ENCODE data around the gene STAB1. TPM values are rescaled to one million over a fixed set of nuclear protein-coding genes. Genes with fewer than 3 reads are reported as not detected.

STAB1 gene
- total RNA-seq, 1 donor from 2014 or later = 0.46 TPM

GRCh38 chr3:52572221-52572620 is 77.1 kb downstream of the STAB1 start:
- no peaks in the 10 kb centered on the region for H3K27me3 Mint-ChIP-seq
- TF ChIP-seq CTCF (IDR thresholded peaks at IDR 0.05; ENCODE audit: unreplicated experiment) = no peak
- no peaks in the 10 kb centered on the region for H3K9me3 Mint-ChIP-seq (ENCODE audit: low read depth)
- no peak for DNase-seq (ENCODE audit: low spot score, unreplicated experiment)
- H3K4me3 Mint-ChIP-seq (ENCODE audit: low read depth) = no peak overlapping the region
- no peak overlapping the region for H3K27ac Mint-ChIP-seq
- H3K4me1 Mint-ChIP-seq (ENCODE audit: low read depth) = no peaks in the 10 kb centered on the region
- peaks cover 29% of the 10 kb centered on the region for H3K36me3 Mint-ChIP-seq (ENCODE audit: insufficient read depth)

Other genes with a start within 250 kb of the STAB1 start
- 6.1 and 6.7 TPM in 2 replicates for gene PPM1M, start 249.6 kb upstream of the STAB1 start, total RNA-seq
- 89.3 and 93.1 TPM in 2 replicates for gene WDR82, start 216.7 kb upstream of the STAB1 start, total RNA-seq
- gene GLYCTK, start 207.5 kb upstream of the STAB1 start, total RNA-seq = 52.5 and 53.6 TPM in 2 replicates
- 11.6 and 14.0 TPM in 2 replicates for gene DNAH1, start 179.0 kb upstream of the STAB1 start, total RNA-seq
- 89.8 and 107 TPM in 2 replicates for gene BAP1, start 85.3 kb upstream of the STAB1 start, total RNA-seq
- 4.6 and 5.5 TPM in 2 replicates for gene PHF7, start 84.7 kb upstream of the STAB1 start, total RNA-seq
- 0.79 and 1.1 TPM in 2 replicates for gene SEMA3G, start 50.2 kb upstream of the STAB1 start, total RNA-seq
- gene TNNC1, start 41.3 kb upstream of the STAB1 start, total RNA-seq = 3.3 and 3.6 TPM in 2 replicates
- 199 and 214 TPM in 2 replicates for gene NISCH, start 39.7 kb upstream of the STAB1 start, total RNA-seq
- 269 and 271 TPM in 2 replicates for gene NT5DC2, start 38.5 kb downstream of the STAB1 start, total RNA-seq
- gene UQCC5, start 41.3 kb downstream of the STAB1 start, total RNA-seq = 14.2 and 18.9 TPM in 2 replicates
- gene PBRM1, start 190.6 kb downstream of the STAB1 start, total RNA-seq = 128 and 131 TPM in 2 replicates
- 85.9 and 94.0 TPM in 2 replicates for gene GNL3, start 190.7 kb downstream of the STAB1 start, total RNA-seq
- 76.4 and 79.8 TPM in 2 replicates for gene GLT8D1, start 210.5 kb downstream of the STAB1 start, total RNA-seq
- 85.1 and 89.6 TPM in 2 replicates for gene SPCS1, start 210.8 kb downstream of the STAB1 start, total RNA-seq